Measurements from ENCODE around the gene PACRG.

DNA sequence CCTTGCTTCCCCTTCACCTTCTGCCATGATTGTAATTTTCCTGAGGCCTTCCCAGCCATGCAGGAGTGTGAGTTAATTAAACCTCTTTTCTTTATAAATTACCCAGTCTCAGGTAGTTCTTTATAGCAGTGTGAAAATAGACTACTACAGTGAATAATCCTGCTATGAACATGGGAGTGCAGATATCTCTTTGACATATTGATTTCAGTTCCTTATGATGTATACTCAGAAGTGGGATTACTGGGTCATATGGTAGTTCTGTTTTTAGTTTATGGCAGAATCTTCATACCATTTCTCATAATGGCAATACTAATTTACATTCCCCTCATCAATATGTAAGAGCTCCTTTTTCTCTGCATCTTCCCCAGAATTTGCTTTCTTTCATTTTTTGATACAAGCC lies 26.0 kb downstream of the PACRG start:
- TF ChIP-seq SNAI2 (CRISPR knock-in tag; IDR thresholded peaks at IDR 0.05) = no peak
- TF ChIP-seq, protein P1, sequence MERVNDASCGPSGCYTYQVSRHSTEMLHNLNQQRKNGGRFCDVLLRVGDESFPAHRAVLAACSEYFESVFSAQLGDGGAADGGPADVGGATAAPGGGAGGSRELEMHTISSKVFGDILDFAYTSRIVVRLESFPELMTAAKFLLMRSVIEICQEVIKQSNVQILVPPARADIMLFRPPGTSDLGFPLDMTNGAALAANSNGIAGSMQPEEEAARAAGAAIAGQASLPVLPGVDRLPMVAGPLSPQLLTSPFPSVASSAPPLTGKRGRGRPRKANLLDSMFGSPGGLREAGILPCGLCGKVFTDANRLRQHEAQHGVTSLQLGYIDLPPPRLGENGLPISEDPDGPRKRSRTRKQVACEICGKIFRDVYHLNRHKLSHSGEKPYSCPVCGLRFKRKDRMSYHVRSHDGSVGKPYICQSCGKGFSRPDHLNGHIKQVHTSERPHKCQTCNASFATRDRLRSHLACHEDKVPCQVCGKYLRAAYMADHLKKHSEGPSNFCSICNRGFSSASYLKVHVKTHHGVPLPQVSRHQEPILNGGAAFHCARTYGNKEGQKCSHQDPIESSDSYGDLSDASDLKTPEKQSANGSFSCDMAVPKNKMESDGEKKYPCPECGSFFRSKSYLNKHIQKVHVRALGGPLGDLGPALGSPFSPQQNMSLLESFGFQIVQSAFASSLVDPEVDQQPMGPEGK (CRISPR knock-in tag; IDR thresholded peaks at IDR 0.05; ENCODE audit: borderline replicate concordance) = no peak
